ENCODE results near the gene CD207. TPM values are rescaled to one million over a fixed set of nuclear protein-coding genes. Genes with fewer than 3 reads are reported as not detected.

The CD207 gene
- total and polyA plus RNA-seq, 7 experiments from 2014 or later = 0.27 TPM; not detected in 6

DNA sequence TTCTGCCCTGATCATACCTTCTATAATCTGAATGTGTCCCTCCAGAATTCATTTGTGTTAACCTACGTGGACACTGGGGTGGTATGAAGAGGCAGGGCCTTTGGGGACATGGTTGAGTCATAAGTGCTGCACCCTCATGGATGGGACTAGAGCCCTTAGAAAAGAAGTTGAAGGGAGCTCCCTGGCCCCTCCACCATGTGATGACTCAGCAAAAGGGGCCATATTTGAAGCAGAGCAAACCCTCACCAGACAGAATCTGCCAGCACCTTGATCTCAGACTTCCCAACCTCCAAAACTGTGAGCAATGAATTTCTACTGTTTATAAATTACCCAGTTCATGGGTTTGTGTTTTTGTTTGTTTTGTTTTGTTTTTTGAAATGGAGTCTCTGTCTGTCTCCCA is 33.4 kb upstream of the CD207 start:
- no peaks in the 10 kb centered on the region for H3K36me3 Mint-ChIP-seq
- H3K27ac ChIP-seq (ENCODE audit: low read depth, low read length) = no peak overlapping the region
- no peaks in the 10 kb centered on the region for H3K36me3 ChIP-seq (ENCODE audit: control insufficient read depth in 2 of 3, insufficient read depth in 3 of 3, low read length in 3 of 3)
- H3K4me3 Mint-ChIP-seq = no peak overlapping the region
- ChIA-PET POLR2A (no interaction called here), CTCF (interaction anchor here (0.5 to 1.4 kb wide), 2 partner anchors 80 to 560 kb away, joined by 4 read pairs; no protein-coding TSS in a partner anchor)
- no peak for ATAC-seq
- no peak overlapping the region for H3K27ac Mint-ChIP-seq
- peaks cover 5 to 14% of the 10 kb centered on the region in 2 donors for H3K27me3 ChIP-seq (ENCODE audit: control insufficient read depth in 2 of 2, insufficient read depth in 2 of 2, low read length in 2 of 2)
- H3K27me3 Mint-ChIP-seq = peaks cover 17 to 34% (median 22%) of the 10 kb centered on the region in 5 donors
- H3K9me3 Mint-ChIP-seq = no peaks in the 10 kb centered on the region
- intact Hi-C loops (cut with micrococcal nuclease) = loop anchor here in 1 of 2 donors (10.0 kb wide), 1 partner anchor 564 kb away; the partner anchor contains the start of gene FAM136A
- H3K4me1 ChIP-seq (ENCODE audit: control insufficient read depth in 2 of 2, insufficient read depth in 2 of 2, low read length in 2 of 2) = peaks cover 8 to 9% of the 10 kb centered on the region in 2 donors
- no peak for DNase-seq
- no peaks in the 10 kb centered on the region for H3K9me3 ChIP-seq (ENCODE audit: control insufficient read depth in 2 of 3, low read length in 3 of 3)
- no peak overlapping the region for H3K4me3 ChIP-seq (ENCODE audit: low read length)
- peaks cover 0 to 7% (median 4%) of the 10 kb centered on the region in 7 donors for H3K4me1 Mint-ChIP-seq

DNA sequence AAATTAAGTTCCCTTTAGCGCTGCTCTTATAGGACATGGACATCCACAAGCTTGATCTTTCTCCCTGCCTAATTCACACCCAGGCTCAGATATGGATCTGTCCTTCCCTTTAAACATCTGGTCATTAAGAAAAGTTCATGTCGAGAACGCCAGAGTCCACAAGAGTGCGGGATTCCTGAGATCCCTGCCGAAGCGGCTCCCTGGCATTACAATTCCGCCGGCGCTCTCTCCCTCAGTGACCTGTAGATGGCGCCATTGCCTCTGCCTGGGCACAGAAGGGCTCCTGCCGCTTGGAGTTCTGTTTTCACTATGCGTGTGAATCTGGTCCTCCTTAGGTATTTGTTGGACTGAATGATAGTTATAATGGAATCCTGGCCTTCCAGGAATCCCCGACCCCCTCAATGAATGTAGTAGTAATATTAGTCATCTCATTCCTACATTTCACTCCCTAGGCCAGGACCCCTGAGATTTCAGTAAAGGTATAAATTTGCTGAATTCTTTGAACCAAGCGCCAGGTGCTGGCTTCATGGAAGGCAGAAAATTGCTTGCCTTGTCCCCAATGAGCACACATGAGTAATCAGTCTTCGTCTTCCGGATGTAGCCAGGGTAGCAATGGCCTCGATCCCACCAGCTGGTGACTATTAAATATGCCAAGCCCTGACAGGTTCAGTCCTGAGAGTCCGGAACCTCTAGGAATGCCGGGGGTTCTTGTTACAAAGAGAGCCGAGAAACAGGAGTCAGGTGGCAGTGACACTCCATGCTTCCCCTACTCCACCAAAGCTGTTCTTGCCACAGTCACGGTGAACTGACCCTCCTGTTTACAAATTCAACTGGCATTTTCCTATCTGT is 26.4 kb upstream of the CD207 start:
- no peaks in the 10 kb centered on the region for H3K27me3 ChIP-seq (ENCODE audit: control insufficient read depth in 2 of 2, insufficient read depth in 2 of 2, low read length in 2 of 2)
- no peak overlapping the region for H3K27ac ChIP-seq (ENCODE audit: low read depth, low read length)
- Mint-ChIP-seq H3K4me3 (peak overlapping the region in 3 of 10 donors; percentile 24 to 57 (median 49)), H3K9me3 (no peaks in the 10 kb centered on the region), H3K4me1 (peaks cover 0 to 6% (median 4%) of the 10 kb centered on the region in 7 donors), H3K36me3 (no peaks in the 10 kb centered on the region), H3K27me3 (peaks cover 22 to 54% (median 29%) of the 10 kb centered on the region in 5 donors), H3K27ac (no peak overlapping the region)
- no peaks in the 10 kb centered on the region for H3K36me3 ChIP-seq (ENCODE audit: control insufficient read depth in 2 of 3, insufficient read depth in 3 of 3, low read length in 3 of 3)
- CTCF ChIA-PET = interaction anchor here (0.6 to 2.2 kb wide), 8 partner anchors 10 to 1313 kb away, joined by 3 to 9 read pairs (median 4); no protein-coding TSS in a partner anchor
- intact Hi-C loops (cut with micrococcal nuclease) = loop anchor here (1.0 to 10.0 kb wide), 5 partner anchors 58 to 557 kb away; partner anchors contain the start of gene FAM136A (in 1 of the 2)
- ATAC-seq = peak; percentile 94
- POLR2A ChIA-PET = no interaction called here
- DNase-seq = peak; percentile 45 to 80 (median 66)
- no peaks in the 10 kb centered on the region for H3K9me3 ChIP-seq (ENCODE audit: control insufficient read depth in 2 of 3, low read length in 3 of 3)
- H3K4me3 ChIP-seq (ENCODE audit: low read length) = no peak overlapping the region
- H3K4me1 ChIP-seq (ENCODE audit: control insufficient read depth in 2 of 2, insufficient read depth in 2 of 2, low read length in 2 of 2) = no peaks in the 10 kb centered on the region

DNA sequence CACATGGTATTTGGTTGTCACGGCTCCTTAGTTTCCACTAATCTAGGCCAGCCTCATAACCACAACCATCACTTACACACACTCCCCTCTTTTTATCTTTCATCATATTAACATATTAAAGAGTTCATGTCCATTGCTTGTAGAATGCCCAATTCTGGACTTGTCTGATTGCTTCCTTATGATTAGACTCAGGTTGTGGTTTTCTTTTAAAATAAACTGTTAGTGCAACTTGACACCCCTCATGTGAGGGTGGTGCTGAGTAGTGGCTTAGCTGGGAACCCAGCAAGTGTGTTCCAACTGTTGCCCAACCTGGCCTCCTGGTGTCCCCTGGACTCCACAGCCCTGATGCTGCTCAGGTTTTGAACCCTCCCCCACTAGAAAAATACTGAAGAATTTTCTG is 20.1 kb upstream of the CD207 start:
- Histone ChIP-seq H3K36me3 (ENCODE audit: control insufficient read depth in 2 of 3, insufficient read depth in 3 of 3, low read length in 3 of 3) (no peaks in the 10 kb centered on the region), H3K27me3 (ENCODE audit: control insufficient read depth in 2 of 2, insufficient read depth in 2 of 2, low read length in 2 of 2) (no peaks in the 10 kb centered on the region), H3K4me1 (ENCODE audit: control insufficient read depth in 2 of 2, insufficient read depth in 2 of 2, low read length in 2 of 2) (peaks cover 0 to 5% of the 10 kb centered on the region in 2 donors), H3K4me3 (ENCODE audit: low read length) (no peak overlapping the region), H3K27ac (ENCODE audit: low read depth, low read length) (no peak overlapping the region), H3K9me3 (ENCODE audit: control insufficient read depth in 2 of 3, low read length in 3 of 3) (no peaks in the 10 kb centered on the region)
- Mint-ChIP-seq H3K27me3 (peaks cover 0 to 30% (median 5%) of the 10 kb centered on the region in 5 donors), H3K9me3 (peaks cover 0 to 2% (median 0%) of the 10 kb centered on the region in 11 donors), H3K36me3 (peaks cover 0 to 2% (median 0%) of the 10 kb centered on the region in 5 donors), H3K4me3 (no peak overlapping the region), H3K4me1 (peaks cover 16 to 26% (median 18%) of the 10 kb centered on the region in 7 donors), H3K27ac (no peak overlapping the region)
- DNase-seq = no peak
- intact Hi-C loops (cut with micrococcal nuclease) = no loop called here
- ATAC-seq = no peak
- ChIA-PET POLR2A (no interaction called here), CTCF (no interaction called here)

DNA sequence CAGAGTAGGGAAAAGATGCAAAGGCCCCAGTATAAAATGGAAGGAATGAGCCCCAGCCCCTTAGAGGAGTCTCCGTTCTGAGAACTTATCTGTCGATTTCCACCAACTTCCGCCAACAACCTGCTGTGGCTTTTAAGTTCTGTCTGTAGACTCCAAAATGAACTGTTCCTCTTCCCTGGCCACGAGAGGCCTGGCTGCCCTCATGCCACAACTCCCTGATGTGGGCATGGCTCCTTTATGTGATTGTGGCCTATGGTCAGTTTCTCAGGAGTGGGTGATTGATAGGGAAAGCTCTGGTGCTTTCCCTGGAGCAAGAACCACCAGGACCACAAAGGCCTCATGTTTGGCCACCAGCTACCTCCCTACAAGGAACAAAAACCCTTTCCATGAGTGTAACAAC is 18.8 kb upstream of the CD207 start:
- Histone ChIP-seq H3K27me3 (ENCODE audit: control insufficient read depth in 2 of 2, insufficient read depth in 2 of 2, low read length in 2 of 2) (no peaks in the 10 kb centered on the region), H3K4me1 (ENCODE audit: control insufficient read depth in 2 of 2, insufficient read depth in 2 of 2, low read length in 2 of 2) (peaks cover 0 to 5% of the 10 kb centered on the region in 2 donors), H3K9me3 (ENCODE audit: control insufficient read depth in 2 of 3, low read length in 3 of 3) (no peaks in the 10 kb centered on the region), H3K27ac (ENCODE audit: low read depth, low read length) (no peak overlapping the region), H3K4me3 (ENCODE audit: low read length) (no peak overlapping the region), H3K36me3 (ENCODE audit: control insufficient read depth in 2 of 3, insufficient read depth in 3 of 3, low read length in 3 of 3) (no peaks in the 10 kb centered on the region)
- ChIA-PET POLR2A (no interaction called here), CTCF (no interaction called here)
- Mint-ChIP-seq H3K4me3 (no peak overlapping the region), H3K9me3 (peaks cover 0 to 2% (median 0%) of the 10 kb centered on the region in 11 donors), H3K27me3 (peaks cover 0 to 19% (median 0%) of the 10 kb centered on the region in 5 donors), H3K27ac (no peak overlapping the region), H3K36me3 (peaks cover 0 to 2% (median 0%) of the 10 kb centered on the region in 5 donors), H3K4me1 (peaks cover 17 to 35% (median 23%) of the 10 kb centered on the region in 7 donors)
- intact Hi-C loops (cut with micrococcal nuclease) = no loop called here
- DNase-seq (no peak), ATAC-seq (no peak)

DNA sequence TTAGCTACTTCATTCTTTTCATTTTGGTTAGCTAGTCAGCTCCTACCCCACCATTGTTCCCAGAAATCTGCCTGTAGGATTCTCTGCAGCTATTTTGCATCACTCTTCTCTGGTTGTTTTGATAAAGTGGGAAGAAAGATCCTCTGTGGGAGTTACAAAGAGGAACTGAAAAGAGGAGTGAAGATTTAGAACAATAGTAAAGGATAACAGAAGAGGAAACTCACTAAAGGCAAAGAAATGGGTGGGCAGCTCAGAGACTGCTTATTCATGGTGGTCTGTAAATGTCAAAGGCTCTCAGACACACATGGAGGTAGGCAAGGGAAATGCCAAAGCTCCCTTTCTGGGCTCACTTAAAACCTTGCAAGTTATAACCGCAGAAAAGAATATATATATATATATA is 17.2 kb upstream of the CD207 start:
- Mint-ChIP-seq H3K27ac (peak overlapping the region in 1 of 9 donors; percentile 26), H3K4me3 (peak overlapping the region in 1 of 10 donors; percentile 60), H3K36me3 (peaks cover 0 to 2% (median 0%) of the 10 kb centered on the region in 5 donors), H3K4me1 (peaks cover 17 to 41% (median 29%) of the 10 kb centered on the region in 7 donors), H3K9me3 (peaks cover 0 to 2% (median 0%) of the 10 kb centered on the region in 11 donors), H3K27me3 (peaks cover 0 to 6% (median 0%) of the 10 kb centered on the region in 5 donors)
- Histone ChIP-seq H3K36me3 (ENCODE audit: control insufficient read depth in 2 of 3, insufficient read depth in 3 of 3, low read length in 3 of 3) (no peaks in the 10 kb centered on the region), H3K27ac (ENCODE audit: low read depth, low read length) (no peak overlapping the region), H3K9me3 (ENCODE audit: control insufficient read depth in 2 of 3, low read length in 3 of 3) (no peaks in the 10 kb centered on the region), H3K4me3 (ENCODE audit: low read length) (no peak overlapping the region), H3K4me1 (ENCODE audit: control insufficient read depth in 2 of 2, insufficient read depth in 2 of 2, low read length in 2 of 2) (peaks cover 0 to 5% of the 10 kb centered on the region in 2 donors), H3K27me3 (ENCODE audit: control insufficient read depth in 2 of 2, insufficient read depth in 2 of 2, low read length in 2 of 2) (no peaks in the 10 kb centered on the region)
- intact Hi-C loops (cut with micrococcal nuclease) = no loop called here
- CTCF ChIA-PET = interaction anchor here (0.6 to 1.6 kb wide), 4 partner anchors 8 to 511 kb away, joined by 4 to 6 read pairs (median 4); no protein-coding TSS in a partner anchor
- POLR2A ChIA-PET = interaction anchor here (1.5 kb wide), 1 partner anchor 16 kb away, joined by 4 read pairs; no protein-coding TSS in a partner anchor
- DNase-seq (no peak), ATAC-seq (no peak)

DNA sequence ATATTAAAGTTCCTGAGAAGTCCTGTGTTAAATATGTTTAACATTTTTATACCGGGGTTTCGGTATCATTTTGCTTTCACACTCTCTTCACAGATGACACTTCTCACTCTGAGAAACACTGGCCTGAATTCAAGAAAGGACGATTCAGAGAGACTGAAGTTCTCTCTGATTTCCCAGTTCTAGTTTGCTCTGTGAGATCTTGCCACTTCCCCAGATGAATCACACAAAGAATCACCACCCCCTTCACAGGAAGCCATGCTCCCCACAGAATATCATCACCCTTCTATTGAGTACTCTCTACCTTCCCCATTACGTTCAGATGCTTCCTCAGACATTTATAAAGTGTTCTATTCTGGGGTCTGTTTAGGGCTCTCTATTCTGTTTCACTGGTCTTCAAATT is 16.1 kb upstream of the CD207 start:
- CTCF ChIA-PET = interaction anchor here (1.3 to 1.6 kb wide), 2 partner anchors 11 to 19 kb away, joined by 4 to 6 read pairs; no protein-coding TSS in a partner anchor
- Mint-ChIP-seq H3K36me3 (peaks cover 0 to 2% (median 0%) of the 10 kb centered on the region in 5 donors), H3K4me3 (peak overlapping the region in 9 of 10 donors; percentile 23 to 76 (median 51)), H3K27ac (peak overlapping the region; percentile 18 to 74 (median 47)), H3K9me3 (peaks cover 0 to 4% (median 0%) of the 10 kb centered on the region in 11 donors), H3K27me3 (no peaks in the 10 kb centered on the region), H3K4me1 (peaks cover 17 to 41% (median 29%) of the 10 kb centered on the region in 7 donors)
- POLR2A ChIA-PET = interaction anchor here (1.5 kb wide), 1 partner anchor 15 kb away, joined by 4 read pairs; no protein-coding TSS in a partner anchor
- H3K27me3 ChIP-seq (ENCODE audit: control insufficient read depth in 2 of 2, insufficient read depth in 2 of 2, low read length in 2 of 2) = no peaks in the 10 kb centered on the region
- peak in 7 of 9 donors; percentile 15 to 57 (median 45) for DNase-seq
- peak overlapping the region; percentile 16 for H3K27ac ChIP-seq (ENCODE audit: low read depth, low read length)
- intact Hi-C loops (cut with micrococcal nuclease) = no loop called here
- H3K36me3 ChIP-seq (ENCODE audit: control insufficient read depth in 2 of 3, insufficient read depth in 3 of 3, low read length in 3 of 3) = no peaks in the 10 kb centered on the region
- ATAC-seq = peak; percentile 97
- no peaks in the 10 kb centered on the region for H3K9me3 ChIP-seq (ENCODE audit: control insufficient read depth in 2 of 3, low read length in 3 of 3)
- no peak overlapping the region for H3K4me3 ChIP-seq (ENCODE audit: low read length)
- peaks cover 0 to 5% of the 10 kb centered on the region in 2 donors for H3K4me1 ChIP-seq (ENCODE audit: control insufficient read depth in 2 of 2, insufficient read depth in 2 of 2, low read length in 2 of 2)

Data from naive thymus-derived CD4-positive, alpha-beta T cell (primary cell).